ENCODE measurements around the gene LYRM9.
"Not testable (repeated sequence)": the region's sequence is repeated elsewhere in the genome, so short reads cannot be mapped to it uniquely, and the experiment has no call there.

LYRM9 gene

GRCh38 chr17:27834571-27834970, 58.6 kb downstream of the LYRM9 start:
- no peaks in the 10 kb centered on the region for H3K9me3 ChIP-seq
- no peak for DNase-seq (ENCODE audit: low spot score in 2 of 2)
- no peak overlapping the region for H3K4me3 ChIP-seq
- H3K4me1 ChIP-seq = no peaks in the 10 kb centered on the region
- no peaks in the 10 kb centered on the region for H3K27me3 ChIP-seq (ENCODE audit: low read depth)
- in situ Hi-C loops (cut with MboI; ENCODE audit: low sequenced_read_pairs) = loop anchor here (25.0 kb wide), 1 partner anchor 597 kb away; no protein-coding TSS in a partner anchor
- no peaks in the 10 kb centered on the region for H3K36me3 ChIP-seq (replicated peaks)

DNA sequence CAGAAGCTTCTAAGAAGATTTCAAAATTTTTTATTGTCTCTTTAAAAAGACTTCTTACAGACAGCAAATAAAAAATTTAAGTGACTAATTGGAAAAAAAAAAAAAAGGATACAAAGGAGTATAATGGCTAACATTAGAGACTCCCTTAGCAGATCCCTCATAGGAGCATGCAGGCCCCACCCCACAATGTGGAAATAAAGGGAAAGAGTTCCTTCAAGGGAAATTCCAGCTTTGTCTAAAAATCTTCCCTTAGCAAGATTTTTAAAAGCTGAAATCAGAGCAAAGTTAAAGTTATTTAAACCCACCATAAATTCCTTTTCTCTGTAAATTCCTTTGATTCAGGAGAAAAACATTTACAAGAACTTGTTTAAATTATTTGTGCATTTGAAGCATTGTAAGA, 60.3 kb downstream of the LYRM9 start:
- Histone ChIP-seq H3K27me3 (ENCODE audit: low read depth) (no peaks in the 10 kb centered on the region), H3K4me3 (no peak overlapping the region), H3K9me3 (no peaks in the 10 kb centered on the region), H3K4me1 (no peaks in the 10 kb centered on the region), H3K36me3 (replicated peaks) (no peaks in the 10 kb centered on the region)
- in situ Hi-C loops (cut with MboI; ENCODE audit: low sequenced_read_pairs) = loop anchor here (25.0 kb wide), 1 partner anchor 596 kb away; no protein-coding TSS in a partner anchor
- no peak for DNase-seq (ENCODE audit: low spot score in 2 of 2)

GRCh38 chr17:27829888-27830287, 63.3 kb downstream of the LYRM9 start:
- not testable (repeated sequence) for H3K9me3 ChIP-seq; H3K4me1 ChIP-seq; H3K4me3 ChIP-seq; H3K27me3 ChIP-seq (ENCODE audit: low read depth); DNase-seq (ENCODE audit: low spot score in 2 of 2); H3K36me3 ChIP-seq (replicated peaks)
- in situ Hi-C loops (cut with MboI; ENCODE audit: low sequenced_read_pairs) = loop anchor here (25.0 kb wide), 1 partner anchor 593 kb away; no protein-coding TSS in a partner anchor

- in situ Hi-C loops (cut with MboI; ENCODE audit: low sequenced_read_pairs) = loop anchor here (25.0 kb wide), 1 partner anchor 592 kb away; no protein-coding TSS in a partner anchor
- not testable (repeated sequence) for H3K36me3 ChIP-seq (replicated peaks)
These were observed 63.9 kb downstream of the LYRM9 start for GRCh38 chr17:27829143-27829711.

More at GRCh38 chr17:27829143-27829711, 63.9 kb downstream of the LYRM9 start:
- H3K4me3 ChIP-seq; H3K27me3 ChIP-seq (ENCODE audit: low read depth); DNase-seq (ENCODE audit: low spot score in 2 of 2); H3K4me1 ChIP-seq; H3K9me3 ChIP-seq: not testable (repeated sequence)

Measured in HAP-1 (cell line).